ENCODE results near the gene TSHZ3.

The TSHZ3 gene

GRCh38 chr19:31226151-31226935 is 122.9 kb downstream of the TSHZ3 start:
- DNase-seq = no peak
